RWPE1 (cell line): ENCODE data around the gene GTF3C1.

Source experiments
- CTCF ChIA-PET: fragments of 350-600 bp; sonication (Branson Sonifier 250); formaldehyde crosslinking; extraction: SDS; loops from one replicate; lab custom pipeline; 2021; lab: Yijun Ruan, JAX
- POLR2A ChIA-PET: fragments of 400-600 bp; formaldehyde crosslinking; extraction: SDS; loops from one replicate; lab custom pipeline; 2020; ENCODE audit warnings: antibody characterized with exemption; ENCODE audit not compliant: low non-redundant PET; lab: Yijun Ruan, JAX
- DNase-seq: peaks from one replicate; pipeline ENCODE4 v3.0.0; 2012; ENCODE audit warnings: low spot score
- H3K27ac ChIP-seq: fragments of 450-650 bp; 2 replicates; pipeline ENCODE4 v1.5.1; 2017
- CTCF ChIP-seq: fragments of 450-650 bp; conservative IDR thresholded peaks from 2 replicates; pipeline ENCODE4 v1.5.1; 2017; ENCODE audit warnings: low read depth, mild to moderate bottlenecking

GTF3C1 gene

GRCh38 chr16:27595475-27595874 is 45.8 kb upstream of the GTF3C1 start:
- TF ChIP-seq CTCF: no peak
- ChIA-PET CTCF (no interaction called here), POLR2A (no interaction called here)
- H3K27ac ChIP-seq: no peak overlapping the region
- DNase-seq: no peak

GRCh38 chr16:27591837-27592236 is 42.1 kb upstream of the GTF3C1 start:
- DNase-seq: no peak
- ChIA-PET POLR2A (no interaction called here), CTCF (interaction anchor here (0.6 kb wide), 1 partner anchor 16 kb away, joined by 3 read pairs; no protein-coding TSS in a partner anchor)
- no peak overlapping the region for H3K27ac ChIP-seq
- no peak for TF ChIP-seq CTCF

GRCh38 chr16:27588057-27588456 is 38.3 kb upstream of the GTF3C1 start:
- H3K27ac ChIP-seq: no peak overlapping the region
- ChIA-PET CTCF (no interaction called here), POLR2A (interaction anchor here (0.6 kb wide), 1 partner anchor 38 kb away, joined by 4 read pairs; the partner anchor contains the start of gene KATNIP)
- no peak for DNase-seq
- no peak for TF ChIP-seq CTCF

GRCh38 chr16:27586711-27587110 is 37.0 kb upstream of the GTF3C1 start:
- ChIA-PET CTCF (no interaction called here), POLR2A (no interaction called here)
- DNase-seq: no peak
- TF ChIP-seq CTCF: no peak
- no peak overlapping the region for H3K27ac ChIP-seq

GRCh38 chr16:27585200-27585599 is 35.5 kb upstream of the GTF3C1 start:
- H3K27ac ChIP-seq: no peak overlapping the region
- no peak for TF ChIP-seq CTCF
- ChIA-PET CTCF (interaction anchor here (0.6 kb wide), 1 partner anchor 152 kb away, joined by 3 read pairs; no protein-coding TSS in a partner anchor), POLR2A (no interaction called here)
- DNase-seq: no peak

GRCh38 chr16:27583634-27584033 is 33.9 kb upstream of the GTF3C1 start:
- ChIA-PET CTCF (no interaction called here), POLR2A (no interaction called here)
- H3K27ac ChIP-seq: no peak overlapping the region
- no peak for TF ChIP-seq CTCF
- DNase-seq: no peak
